ENCODE data around the gene TECTA. TPM values are rescaled to one million over a fixed set of nuclear protein-coding genes. Genes with fewer than 3 reads are reported as not detected.

TECTA gene
- total RNA-seq, 1 experiment from 2014 or later: 0.37 TPM

DNA sequence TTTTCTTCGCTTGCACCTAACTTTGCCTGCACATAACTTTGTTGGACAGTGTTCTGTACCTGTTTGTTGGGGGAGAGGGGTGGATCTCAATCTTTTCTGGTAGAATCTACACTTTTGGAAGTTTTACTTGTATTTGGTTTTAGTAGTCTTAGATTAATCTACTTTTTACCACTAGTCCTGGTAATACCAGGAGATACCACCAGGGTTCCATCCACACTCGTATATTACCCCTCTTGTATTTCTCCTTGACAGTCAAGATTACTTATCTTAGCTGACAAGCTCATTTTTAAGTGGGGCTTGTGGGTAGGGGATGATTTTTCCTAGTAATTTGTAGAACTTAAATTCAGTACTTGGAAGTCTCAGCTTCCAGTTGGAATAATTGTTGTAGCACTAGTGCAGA lies 37.3 kb upstream of the TECTA start:
- CTCF ChIA-PET: interaction anchor here (0.6 to 1.4 kb wide), 6 partner anchors 10 to 135 kb away, joined by 3 to 4 read pairs (median 3); no protein-coding TSS in a partner anchor
- Mint-ChIP-seq H3K9me3 (peaks cover 5% of the 10 kb centered on the region; the same call in 1 of the 2 replicates), H3K4me1 (no peaks in the 10 kb centered on the region), H3K27ac (no peak overlapping the region), H3K4me3 (no peak overlapping the region), H3K36me3 (peaks cover 33% of the 10 kb centered on the region), H3K27me3 (ENCODE audit: low read depth) (no peaks in the 10 kb centered on the region)
- ATAC-seq (peak; percentile 71), DNase-seq (ENCODE audit: low spot score) (no peak)
- no peak for TF ChIP-seq PRRX2 (CRISPR knock-in tag; IDR thresholded peaks at IDR 0.05)
- TF ChIP-seq AR (CRISPR knock-in tag; IDR thresholded peaks at IDR 0.05): no peak
- TF ChIP-seq GRHL2 (CRISPR knock-in tag; IDR thresholded peaks at IDR 0.05; ENCODE audit: insufficient replicate concordance, severe bottlenecking): no peak
- TF ChIP-seq CDX4 (CRISPR knock-in tag; IDR thresholded peaks at IDR 0.05; ENCODE audit: borderline replicate concordance): no peak
- TF ChIP-seq CTCF (IDR thresholded peaks at IDR 0.05): peak; percentile 62
- POLR2A ChIA-PET: no interaction called here

GRCh38 chr11:121066623-121067022 lies 34.4 kb upstream of the TECTA start:
- DNase-seq (ENCODE audit: low spot score) (no peak), ATAC-seq (no peak)
- Mint-ChIP-seq H3K27ac (no peak overlapping the region), H3K36me3 (peaks cover 48% of the 10 kb centered on the region), H3K9me3 (peaks cover 10% of the 10 kb centered on the region), H3K4me1 (peaks cover 7% of the 10 kb centered on the region), H3K27me3 (ENCODE audit: low read depth) (no peaks in the 10 kb centered on the region), H3K4me3 (no peak overlapping the region)
- ChIA-PET CTCF (interaction anchor here (0.9 to 1.3 kb wide), 2 partner anchors 12 to 37 kb away, joined by 3 read pairs; no protein-coding TSS in a partner anchor), POLR2A (no interaction called here)
- TF ChIP-seq, protein P1, sequence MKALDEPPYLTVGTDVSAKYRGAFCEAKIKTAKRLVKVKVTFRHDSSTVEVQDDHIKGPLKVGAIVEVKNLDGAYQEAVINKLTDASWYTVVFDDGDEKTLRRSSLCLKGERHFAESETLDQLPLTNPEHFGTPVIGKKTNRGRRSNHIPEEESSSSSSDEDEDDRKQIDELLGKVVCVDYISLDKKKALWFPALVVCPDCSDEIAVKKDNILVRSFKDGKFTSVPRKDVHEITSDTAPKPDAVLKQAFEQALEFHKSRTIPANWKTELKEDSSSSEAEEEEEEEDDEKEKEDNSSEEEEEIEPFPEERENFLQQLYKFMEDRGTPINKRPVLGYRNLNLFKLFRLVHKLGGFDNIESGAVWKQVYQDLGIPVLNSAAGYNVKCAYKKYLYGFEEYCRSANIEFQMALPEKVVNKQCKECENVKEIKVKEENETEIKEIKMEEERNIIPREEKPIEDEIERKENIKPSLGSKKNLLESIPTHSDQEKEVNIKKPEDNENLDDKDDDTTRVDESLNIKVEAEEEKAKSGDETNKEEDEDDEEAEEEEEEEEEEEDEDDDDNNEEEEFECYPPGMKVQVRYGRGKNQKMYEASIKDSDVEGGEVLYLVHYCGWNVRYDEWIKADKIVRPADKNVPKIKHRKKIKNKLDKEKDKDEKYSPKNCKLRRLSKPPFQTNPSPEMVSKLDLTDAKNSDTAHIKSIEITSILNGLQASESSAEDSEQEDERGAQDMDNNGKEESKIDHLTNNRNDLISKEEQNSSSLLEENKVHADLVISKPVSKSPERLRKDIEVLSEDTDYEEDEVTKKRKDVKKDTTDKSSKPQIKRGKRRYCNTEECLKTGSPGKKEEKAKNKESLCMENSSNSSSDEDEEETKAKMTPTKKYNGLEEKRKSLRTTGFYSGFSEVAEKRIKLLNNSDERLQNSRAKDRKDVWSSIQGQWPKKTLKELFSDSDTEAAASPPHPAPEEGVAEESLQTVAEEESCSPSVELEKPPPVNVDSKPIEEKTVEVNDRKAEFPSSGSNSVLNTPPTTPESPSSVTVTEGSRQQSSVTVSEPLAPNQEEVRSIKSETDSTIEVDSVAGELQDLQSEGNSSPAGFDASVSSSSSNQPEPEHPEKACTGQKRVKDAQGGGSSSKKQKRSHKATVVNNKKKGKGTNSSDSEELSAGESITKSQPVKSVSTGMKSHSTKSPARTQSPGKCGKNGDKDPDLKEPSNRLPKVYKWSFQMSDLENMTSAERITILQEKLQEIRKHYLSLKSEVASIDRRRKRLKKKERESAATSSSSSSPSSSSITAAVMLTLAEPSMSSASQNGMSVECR (CRISPR knock-in tag; IDR thresholded peaks at IDR 0.05; ENCODE audit: borderline replicate concordance): no peak
- TF ChIP-seq PRDM15 (CRISPR knock-in tag; IDR thresholded peaks at IDR 0.05) (no peak), IRF1 (CRISPR knock-in tag; IDR thresholded peaks at IDR 0.05) (no peak), NFYB (CRISPR knock-in tag; conservative IDR thresholded peaks at IDR 0.05; ENCODE audit: low read depth) (no peak), TEAD1 (CRISPR knock-in tag; IDR thresholded peaks at IDR 0.05) (no peak), GRHL2 (CRISPR knock-in tag; IDR thresholded peaks at IDR 0.05; ENCODE audit: insufficient replicate concordance, severe bottlenecking) (no peak), JUN (CRISPR knock-in tag; IDR thresholded peaks at IDR 0.05) (no peak), ZBTB21 (CRISPR knock-in tag; IDR thresholded peaks at IDR 0.05; ENCODE audit: borderline replicate concordance) (no peak), TP53 (CRISPR knock-in tag; IDR thresholded peaks at IDR 0.05) (no peak), NR1H2 (CRISPR knock-in tag; IDR thresholded peaks at IDR 0.05) (no peak), ZNF121 (CRISPR knock-in tag; IDR thresholded peaks at IDR 0.05) (no peak), ZNF423 (CRISPR knock-in tag; IDR thresholded peaks at IDR 0.05) (no peak), ZNF138 (CRISPR knock-in tag; conservative IDR thresholded peaks at IDR 0.05) (no peak)
- TF ChIP-seq, protein P2, sequence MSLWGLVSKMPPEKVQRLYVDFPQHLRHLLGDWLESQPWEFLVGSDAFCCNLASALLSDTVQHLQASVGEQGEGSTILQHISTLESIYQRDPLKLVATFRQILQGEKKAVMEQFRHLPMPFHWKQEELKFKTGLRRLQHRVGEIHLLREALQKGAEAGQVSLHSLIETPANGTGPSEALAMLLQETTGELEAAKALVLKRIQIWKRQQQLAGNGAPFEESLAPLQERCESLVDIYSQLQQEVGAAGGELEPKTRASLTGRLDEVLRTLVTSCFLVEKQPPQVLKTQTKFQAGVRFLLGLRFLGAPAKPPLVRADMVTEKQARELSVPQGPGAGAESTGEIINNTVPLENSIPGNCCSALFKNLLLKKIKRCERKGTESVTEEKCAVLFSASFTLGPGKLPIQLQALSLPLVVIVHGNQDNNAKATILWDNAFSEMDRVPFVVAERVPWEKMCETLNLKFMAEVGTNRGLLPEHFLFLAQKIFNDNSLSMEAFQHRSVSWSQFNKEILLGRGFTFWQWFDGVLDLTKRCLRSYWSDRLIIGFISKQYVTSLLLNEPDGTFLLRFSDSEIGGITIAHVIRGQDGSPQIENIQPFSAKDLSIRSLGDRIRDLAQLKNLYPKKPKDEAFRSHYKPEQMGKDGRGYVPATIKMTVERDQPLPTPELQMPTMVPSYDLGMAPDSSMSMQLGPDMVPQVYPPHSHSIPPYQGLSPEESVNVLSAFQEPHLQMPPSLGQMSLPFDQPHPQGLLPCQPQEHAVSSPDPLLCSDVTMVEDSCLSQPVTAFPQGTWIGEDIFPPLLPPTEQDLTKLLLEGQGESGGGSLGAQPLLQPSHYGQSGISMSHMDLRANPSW (CRISPR knock-in tag; conservative IDR thresholded peaks at IDR 0.05; ENCODE audit: low read depth): no peak

Data from WTC11 (cell line).